H1 (cell line): ENCODE results near the gene PPP1CB. TPM values are rescaled to one million over a fixed set of nuclear protein-coding genes. Genes with fewer than 3 reads are reported as not detected.

Experiments
- CTCF ChIA-PET: fragments of 300-600 bp; sonication (Branson Sonifier 250); formaldehyde crosslinking; loops from one replicate; lab custom pipeline; 2021; ENCODE audit not compliant: partially characterized antibody; lab: Charles Lee
- POLR2A ChIA-PET: fragments of 300-600 bp; sonication (Branson Sonifier 250); formaldehyde crosslinking; loops from one replicate; lab custom pipeline; 2021; ENCODE audit warnings: inconsistent platforms; ENCODE audit not compliant: partially characterized antibody; lab: Charles Lee
- DNase-seq, 2 experiments: peaks; one replicate each; pipeline versions ENCODE4 v3.0.0 to v3.0.0-alpha.2; 2010 to 2022; ENCODE audit warnings: low spot score in 2 of 2, low read depth in 1 of 2, mixed read lengths in 1 of 2
- FAIRE-seq: peaks from 2 replicates; lab custom pipeline; 2011; peaks lifted over from hg19 to GRCh38; lab: Jason Lieb, UNC
- H2AFZ ChIP-seq: 2 replicates; pipeline ENCODE4 v1.8.1; 2012; ENCODE audit warnings: low read length, inconsistent platforms
- H2AK5ac ChIP-seq: 2 replicates; pipeline ENCODE4 v1.6.1; 2013; ENCODE audit warnings: low read depth, low read length
- H2BK120ac ChIP-seq: replicated peaks from 2 replicates; pipeline ENCODE3; 2013; ENCODE audit warnings: low read depth, low read length, inconsistent platforms
- H2BK12ac ChIP-seq: 2 replicates; pipeline ENCODE4 v1.6.1; 2013; ENCODE audit warnings: low read depth, low read length
- H2BK15ac ChIP-seq: 2 replicates; pipeline ENCODE4 v1.6.1; 2013; ENCODE audit warnings: low read length
- H2BK20ac ChIP-seq: 2 replicates; pipeline ENCODE4 v1.6.1; 2013; ENCODE audit warnings: low read length
- H2BK5ac ChIP-seq: 2 replicates; pipeline ENCODE4 v1.6.1; 2013; ENCODE audit warnings: low read depth, low read length
- H3K14ac ChIP-seq: 2 replicates; pipeline ENCODE4 v1.6.1; 2013; ENCODE audit warnings: inconsistent platforms; ENCODE audit not compliant: insufficient read length
- H3K18ac ChIP-seq: 2 replicates; pipeline ENCODE4 v1.6.1; 2013; ENCODE audit warnings: low read length; ENCODE audit errors: extremely low read depth
- H3K23ac ChIP-seq: 2 replicates; pipeline ENCODE4 v1.6.1; 2013; ENCODE audit warnings: inconsistent platforms; ENCODE audit not compliant: insufficient read length
- H3K23me2 ChIP-seq: 2 replicates; pipeline ENCODE4 v1.6.1; 2013; ENCODE audit warnings: low read depth, low read length
- H3K27ac ChIP-seq: 2 replicates; pipeline ENCODE4 v1.6.1; 2011; ENCODE audit warnings: low read depth, low read length, inconsistent platforms
- H3K27me3 ChIP-seq, 4 experiments: replicated peaks in 1 of 4; 1 replicate in 1 of 4; 2 replicates in 3 of 4; pipeline versions ENCODE4 v1.6.1 to v1.8.1; 2011 to 2013; ENCODE audit warnings: low read length in 3 of 4, mild to moderate bottlenecking in 3 of 4, inconsistent platforms in 2 of 4, mixed read lengths in 2 of 4, moderate library complexity in 1 of 4; ENCODE audit not compliant: control insufficient read depth in 3 of 4, insufficient read depth in 3 of 4; ENCODE audit errors: extremely low read depth in 1 of 4
- H3K36me3 ChIP-seq, 4 experiments: 2 replicates each; pipeline versions ENCODE4 v1.6.1 to v1.8.1; 2011 to 2013; ENCODE audit warnings: mild to moderate bottlenecking in 4 of 4, low read length in 3 of 4, moderate library complexity in 2 of 4, control low read depth in 1 of 4, inconsistent platforms in 1 of 4; ENCODE audit not compliant: insufficient read depth in 4 of 4, control insufficient read depth in 2 of 4
- H3K4ac ChIP-seq: replicated peaks from 2 replicates; pipeline ENCODE3; 2013; ENCODE audit warnings: low read length, low read depth, mixed read lengths, inconsistent platforms; ENCODE audit not compliant: insufficient read length
- H3K4me1 ChIP-seq, 4 experiments: replicated peaks in 1 of 4; 1 replicate in 1 of 4; 2 replicates in 3 of 4; pipeline versions ENCODE4 v1.6.1 to v1.8.1; 2011 to 2013; ENCODE audit warnings: low read length in 3 of 4, inconsistent platforms in 2 of 4, mixed read lengths in 1 of 4; ENCODE audit not compliant: insufficient read depth in 4 of 4, control insufficient read depth in 3 of 4
- H3K4me2 ChIP-seq, 2 experiments: 2 replicates each; pipeline versions ENCODE4 v1.6.1 to v1.8.1; 2011 to 2013; ENCODE audit warnings: low read depth in 2 of 2, low read length in 2 of 2, control low read depth in 1 of 2, inconsistent platforms in 1 of 2, mild to moderate bottlenecking in 1 of 2; ENCODE audit not compliant: insufficient read depth in 1 of 2
- H3K4me3 ChIP-seq, 4 experiments: fragments of 200-600, 300-600 bp in 1 of 4; sonication (generic), shearing (Covaris generic), sonication (Bioruptor Twin) in 1 of 4; 2 replicates each; pipeline versions ENCODE4 v1.5.1 to v1.8.1; 2011 to 2016; ENCODE audit warnings: low read length in 4 of 4, low read depth in 3 of 4, control low read depth in 2 of 4, inconsistent platforms in 2 of 4, mild to moderate bottlenecking in 2 of 4, mixed read lengths in 1 of 4, moderate library complexity in 1 of 4; ENCODE audit not compliant: insufficient read depth in 2 of 4; ENCODE audit errors: extremely low read depth in 1 of 4
- H3K56ac ChIP-seq: replicated peaks from 2 replicates; pipeline ENCODE3; 2013; ENCODE audit warnings: low read depth, mild to moderate bottlenecking, mixed read lengths, low read length, inconsistent platforms; ENCODE audit not compliant: insufficient read length
- H3K79me1 ChIP-seq: 2 replicates; pipeline ENCODE4 v1.6.1; 2013; ENCODE audit warnings: low read depth, low read length, control low read depth
- H3K79me2 ChIP-seq, 2 experiments: 2 replicates each; pipeline versions ENCODE4 v1.6.1 to v1.8.1; 2012 to 2013; ENCODE audit warnings: low read length in 2 of 2, mild to moderate bottlenecking in 2 of 2, inconsistent platforms in 1 of 2; ENCODE audit not compliant: insufficient read depth in 2 of 2, control insufficient read depth in 1 of 2
- H3K9ac ChIP-seq, 4 experiments: replicated peaks in 1 of 4; 1 replicate in 1 of 4; 2 replicates in 3 of 4; pipeline versions ENCODE4 v1.6.1 to v1.8.1; 2011 to 2013; ENCODE audit warnings: low read depth in 3 of 4, low read length in 3 of 4, control low read depth in 2 of 4, mild to moderate bottlenecking in 2 of 4, moderate library complexity in 2 of 4, inconsistent platforms in 1 of 4; ENCODE audit errors: extremely low read depth in 1 of 4
- H3K9me3 ChIP-seq, 2 experiments: 2 replicates each; pipeline versions ENCODE4 v1.6.1 to v1.8.1; 2012 to 2013; ENCODE audit warnings: mild to moderate bottlenecking in 2 of 2, moderate library complexity in 2 of 2, control low read depth in 1 of 2, inconsistent platforms in 1 of 2, low read depth in 1 of 2, low read length in 1 of 2, mixed read lengths in 1 of 2; ENCODE audit not compliant: insufficient read depth in 2 of 2
- H4K20me1 ChIP-seq, 2 experiments: replicated peaks in 1 of 2; 2 replicates each; pipeline versions ENCODE3 to v1.8.1; 2011 to 2013; ENCODE audit warnings: inconsistent platforms in 2 of 2, low read length in 2 of 2, mild to moderate bottlenecking in 1 of 2; ENCODE audit not compliant: insufficient read depth in 2 of 2, control insufficient read depth in 1 of 2
- H4K5ac ChIP-seq: 2 replicates; pipeline ENCODE4 v1.6.1; 2013; ENCODE audit warnings: low read length, low read depth, mixed read lengths, inconsistent platforms; ENCODE audit not compliant: insufficient read length
- H4K8ac ChIP-seq: 2 replicates; pipeline ENCODE4 v1.8.0; 2013; ENCODE audit warnings: mild to moderate bottlenecking, moderate library complexity, low read length, inconsistent platforms; ENCODE audit not compliant: insufficient read depth; ENCODE audit errors: extremely low read depth
- H4K91ac ChIP-seq: replicated peaks from 2 replicates; pipeline ENCODE3; 2013; ENCODE audit warnings: low read length, mixed read lengths, inconsistent platforms; ENCODE audit not compliant: insufficient read length
- TAF7 ChIP-seq: optimal IDR thresholded peaks from 2 replicates; pipeline ENCODE3; 2011; ENCODE audit warnings: low read depth, mild to moderate bottlenecking, inconsistent platforms, low read length, moderate library complexity, borderline replicate concordance
- WGBS, 2 experiments: shearing (Covaris generic) in 1 of 2; methylation state at CpG; one replicate each; pipeline versions ENCODE4 v1.1.6 to v1.1.7; 2013 to 2015; ENCODE audit warnings: low lambda C conversion rate in 2 of 2, mixed read lengths in 2 of 2, inconsistent platforms in 1 of 2, low coverage in 1 of 2, missing lambda C conversion rate in 1 of 2; ENCODE audit not compliant: insufficient replicate concordance in 2 of 2, insufficient coverage in 1 of 2, insufficient read length in 1 of 2; ENCODE audit errors: extremely low coverage in 1 of 2, missing lambda C conversion rate in 1 of 2; 5-methylcytosine and 5-hydroxymethylcytosine counted together
- polyA plus RNA-seq, 7 experiments: library from polyadenylated mRNA; depleted of rRNA in 3 of 7; stranded (reverse) in 5 of 7; unstranded in 2 of 7; fragments of >200 nt in 5 of 7; fragments of 200-250 nt in 2 of 7; gene quantifications; 1 replicate in 5 of 7; 2 replicates in 1 of 7; 4 replicates in 1 of 7; pipeline versions ENCODE4 v1.2.1 to v1.2.3, GENCODE V29; 2011 to 2013; ENCODE audit warnings: missing spikeins in 2 of 7, mixed read lengths in 2 of 7
- total RNA-seq: library from RNA; stranded (reverse); fragmentation: NEBNext Ultra II Directional; extraction: Animal tissue kit (Norgen Biotek cat#: 25700); gene quantifications from 2 replicates; pipeline ENCODE4 v1.2.1, GENCODE V29; 2021

PPP1CB gene
- total and polyA plus RNA-seq, 2 of the 8 experiments (the other 6 are each of a cell fraction or from before 2014, with no cell fraction given), result 30.7 to 158 TPM

GRCh38 chr2:28802975-28803429 lies 51.4 kb downstream of the PPP1CB start:
- FAIRE-seq (no peak), DNase-seq (no peak)
- Histone ChIP-seq H3K4me1 (no peaks in the 10 kb centered on the region), H3K79me2 (no peaks in the 10 kb centered on the region; a peak in 1 of 4 replicates), H3K56ac (no peak overlapping the region), H3K4me2 (no peak overlapping the region), H2BK5ac (no peak overlapping the region), H3K79me1 (no peaks in the 10 kb centered on the region), H4K20me1 (peaks cover 0 to 3% of the 10 kb centered on the region in 2 experiments), H3K27ac (no peak overlapping the region), H3K18ac (no peak overlapping the region), H4K5ac (no peak overlapping the region), H2BK12ac (no peak overlapping the region), H2BK120ac (no peak overlapping the region), H3K9me3 (no peaks in the 10 kb centered on the region), H3K4ac (no peak overlapping the region), H2AK5ac (no peak overlapping the region), H4K8ac (no peak overlapping the region), H3K9ac (no peak overlapping the region), H4K91ac (no peak overlapping the region), H3K23ac (no peak overlapping the region), H3K23me2 (no peaks in the 10 kb centered on the region), H3K4me3 (no peak overlapping the region), H2BK15ac (no peak overlapping the region), H2AFZ (no peak overlapping the region), H3K27me3 (no peaks in the 10 kb centered on the region), H3K14ac (no peak overlapping the region), H3K36me3 (peaks cover 0 to 33% (median 13%) of the 10 kb centered on the region in 4 experiments; a peak in 4 of 8 replicates), H2BK20ac (no peak overlapping the region)
- ChIA-PET CTCF (interaction anchor here (1.2 to 1.4 kb wide), 3 partner anchors 13 to 208 kb away, joined by 3 read pairs; no protein-coding TSS in a partner anchor), POLR2A (interaction anchor here (1.5 kb wide), 1 partner anchor 8 kb away, joined by 3 read pairs; no protein-coding TSS in a partner anchor)
- WGBS, 2 experiments, result 83% methylated on average over 4 of the region's 4 CpGs; no CpG with 5 or more reads in 1 of the 2 experiments
- no peak for TF ChIP-seq TAF7
